ENCODE results near the gene AP2S1. TPM values are rescaled to one million over a fixed set of nuclear protein-coding genes. Genes with fewer than 3 reads are reported as not detected.
"Not testable (repeated sequence)": the region's sequence is repeated elsewhere in the genome, so short reads cannot be mapped to it uniquely, and the experiment has no call there.

AP2S1 gene
- total RNA-seq, 4 donors from 2014 or later = 3.8 to 59.1 (median 45.1) TPM

DNA sequence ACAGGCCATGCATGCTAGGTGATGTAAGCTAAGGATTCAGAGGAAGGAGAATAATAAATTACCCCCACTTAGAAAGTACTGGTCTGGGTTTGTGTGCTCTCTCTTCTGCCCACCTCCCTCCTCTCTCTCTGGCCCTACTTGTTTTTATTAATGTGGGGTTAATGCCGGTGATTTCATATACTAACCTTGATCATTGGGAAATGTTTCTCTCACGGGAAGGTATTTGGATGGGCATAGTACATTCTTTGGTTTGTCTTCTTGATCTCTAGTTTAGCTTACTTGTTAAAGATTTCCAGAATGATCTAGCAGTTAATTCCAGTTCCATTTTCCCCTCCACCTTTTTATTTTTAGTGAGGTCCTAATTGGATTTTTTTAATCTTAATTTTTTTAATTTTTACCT lies 34.8 kb upstream of the AP2S1 start:
- Histone ChIP-seq H3K36me3 (no peaks in the 10 kb centered on the region), H3K27ac (no peak overlapping the region), H3K27me3 (no peaks in the 10 kb centered on the region), H3K4me3 (no peak overlapping the region), H3K9me3 (no peaks in the 10 kb centered on the region), H3K4me1 (no peaks in the 10 kb centered on the region)
- no peak for DNase-seq
- TF ChIP-seq, protein P1, sequence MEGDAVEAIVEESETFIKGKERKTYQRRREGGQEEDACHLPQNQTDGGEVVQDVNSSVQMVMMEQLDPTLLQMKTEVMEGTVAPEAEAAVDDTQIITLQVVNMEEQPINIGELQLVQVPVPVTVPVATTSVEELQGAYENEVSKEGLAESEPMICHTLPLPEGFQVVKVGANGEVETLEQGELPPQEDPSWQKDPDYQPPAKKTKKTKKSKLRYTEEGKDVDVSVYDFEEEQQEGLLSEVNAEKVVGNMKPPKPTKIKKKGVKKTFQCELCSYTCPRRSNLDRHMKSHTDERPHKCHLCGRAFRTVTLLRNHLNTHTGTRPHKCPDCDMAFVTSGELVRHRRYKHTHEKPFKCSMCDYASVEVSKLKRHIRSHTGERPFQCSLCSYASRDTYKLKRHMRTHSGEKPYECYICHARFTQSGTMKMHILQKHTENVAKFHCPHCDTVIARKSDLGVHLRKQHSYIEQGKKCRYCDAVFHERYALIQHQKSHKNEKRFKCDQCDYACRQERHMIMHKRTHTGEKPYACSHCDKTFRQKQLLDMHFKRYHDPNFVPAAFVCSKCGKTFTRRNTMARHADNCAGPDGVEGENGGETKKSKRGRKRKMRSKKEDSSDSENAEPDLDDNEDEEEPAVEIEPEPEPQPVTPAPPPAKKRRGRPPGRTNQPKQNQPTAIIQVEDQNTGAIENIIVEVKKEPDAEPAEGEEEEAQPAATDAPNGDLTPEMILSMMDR (IDR thresholded peaks at IDR 0.05) = no peak
- TF ChIP-seq POLR2A (IDR thresholded peaks at IDR 0.05) = no peak
- intact Hi-C loops (cut with DNase I; ENCODE audit: low total_unique reads) = no loop called here

DNA sequence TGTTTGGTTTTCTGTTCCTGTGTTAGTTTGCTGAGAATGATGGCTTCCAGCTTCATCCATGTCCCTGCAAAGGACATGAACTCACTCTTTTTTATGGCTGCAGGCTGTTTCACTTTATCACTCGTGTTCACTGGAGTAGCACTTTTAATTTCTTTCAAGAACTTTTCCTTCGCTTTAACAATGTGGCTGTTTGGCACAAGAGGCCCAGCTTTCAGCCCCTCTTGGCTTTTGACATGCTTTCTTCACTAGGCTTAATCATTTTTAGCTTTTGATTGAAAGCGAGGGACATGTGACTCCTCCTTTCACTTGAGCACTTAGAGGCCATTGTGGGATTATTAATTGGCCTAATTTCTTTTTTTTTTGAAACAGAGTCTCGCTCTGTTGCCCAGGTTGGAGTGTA lies 32.1 kb upstream of the AP2S1 start:
- intact Hi-C loops (cut with DNase I; ENCODE audit: low total_unique reads); DNase-seq; H3K36me3 ChIP-seq; H3K4me3 ChIP-seq; H3K27ac ChIP-seq; H3K9me3 ChIP-seq; H3K4me1 ChIP-seq; H3K27me3 ChIP-seq: not testable (repeated sequence)

DNA sequence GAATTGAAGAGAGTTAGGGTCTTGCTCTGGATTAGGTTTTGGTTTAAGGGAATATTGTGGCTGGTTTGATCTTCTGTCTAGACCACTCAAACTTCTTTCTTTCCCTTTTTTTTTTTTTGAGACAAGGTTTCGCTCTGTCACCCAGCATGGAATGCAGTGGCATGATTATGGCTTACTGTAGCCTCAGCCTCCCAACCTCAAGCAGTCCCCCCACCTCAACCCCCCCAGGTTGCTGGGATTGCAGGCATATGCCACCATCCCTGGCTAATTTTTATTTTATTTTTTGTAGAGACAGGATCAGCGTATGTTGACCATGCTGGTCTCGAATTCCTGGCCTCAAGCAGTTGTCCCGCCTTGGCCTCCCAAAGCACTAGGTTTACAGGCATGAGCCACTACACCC lies 31.4 kb upstream of the AP2S1 start:
- H3K36me3 ChIP-seq = no peaks in the 10 kb centered on the region
- no peak overlapping the region for H3K27ac ChIP-seq
- intact Hi-C loops (cut with DNase I; ENCODE audit: low total_unique reads) = no loop called here
- TF ChIP-seq, protein P1 (IDR thresholded peaks at IDR 0.05) = no peak
- no peak for TF ChIP-seq POLR2A (IDR thresholded peaks at IDR 0.05)
- no peak for DNase-seq
- H3K9me3 ChIP-seq = no peaks in the 10 kb centered on the region
- no peaks in the 10 kb centered on the region for H3K4me1 ChIP-seq
- H3K27me3 ChIP-seq = no peaks in the 10 kb centered on the region
- H3K4me3 ChIP-seq = no peak overlapping the region

DNA sequence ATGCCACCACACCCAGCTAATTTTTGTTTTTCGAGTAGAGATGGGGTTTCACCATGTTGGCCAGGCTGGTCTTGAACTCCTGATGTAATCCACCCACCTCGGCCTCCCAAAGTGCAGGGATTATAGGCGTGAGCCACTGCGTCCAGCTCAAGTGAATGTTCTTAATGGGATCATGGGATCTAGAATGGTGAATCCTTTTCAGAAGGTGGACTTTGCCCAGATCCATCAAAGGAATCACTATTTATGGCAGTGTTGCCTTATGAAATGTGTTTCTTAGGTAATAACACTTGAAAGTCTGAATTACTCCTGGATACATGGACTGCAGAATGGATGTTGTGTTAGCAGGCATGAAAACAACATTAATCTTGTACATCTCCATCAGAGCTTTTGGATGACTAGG lies 30.4 kb upstream of the AP2S1 start:
- TF ChIP-seq, protein P1 (IDR thresholded peaks at IDR 0.05) = no peak
- no peak for TF ChIP-seq POLR2A (IDR thresholded peaks at IDR 0.05)
- Histone ChIP-seq H3K4me3 (no peak overlapping the region), H3K4me1 (no peaks in the 10 kb centered on the region), H3K36me3 (no peaks in the 10 kb centered on the region), H3K9me3 (no peaks in the 10 kb centered on the region), H3K27ac (no peak overlapping the region), H3K27me3 (no peaks in the 10 kb centered on the region)
- intact Hi-C loops (cut with DNase I; ENCODE audit: low total_unique reads) = no loop called here
- DNase-seq = no peak

DNA sequence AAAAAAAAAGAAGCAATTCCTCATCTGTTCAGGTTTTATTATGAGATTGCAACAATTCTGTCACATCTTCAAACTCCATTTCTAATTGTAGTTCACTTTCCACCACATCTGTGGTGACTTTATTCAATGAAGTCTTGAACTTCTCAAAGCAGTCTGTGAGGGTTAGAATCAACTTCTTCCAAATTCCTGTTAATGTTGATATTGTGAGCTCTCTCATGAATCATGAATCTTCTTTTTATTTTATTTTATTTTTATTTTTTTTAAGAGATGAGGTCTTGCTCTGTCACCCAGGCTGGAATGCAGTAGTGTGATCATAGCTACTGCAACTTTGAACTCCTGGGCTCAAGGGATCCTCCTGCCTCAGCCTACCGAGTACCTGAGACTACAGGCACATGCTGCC lies 29.8 kb upstream of the AP2S1 start:
- H3K27me3 ChIP-seq = no peaks in the 10 kb centered on the region
- intact Hi-C loops (cut with DNase I; ENCODE audit: low total_unique reads) = no loop called here
- H3K36me3 ChIP-seq = no peaks in the 10 kb centered on the region
- H3K4me3 ChIP-seq = no peak overlapping the region
- TF ChIP-seq, protein P1 (IDR thresholded peaks at IDR 0.05) = no peak
- TF ChIP-seq POLR2A (IDR thresholded peaks at IDR 0.05) = no peak
- no peak overlapping the region for H3K27ac ChIP-seq
- no peaks in the 10 kb centered on the region for H3K9me3 ChIP-seq
- no peak for DNase-seq
- no peaks in the 10 kb centered on the region for H3K4me1 ChIP-seq
